GM18868 (cell line): ENCODE data around the gene UBTD1.

Experiments used
- ATAC-seq: cut with Tn5 transposase; IDR thresholded peaks from one replicate; pipeline ENCODE4 v1.9.1; 2021; ENCODE audit warnings: mild to moderate bottlenecking, moderate library complexity; ENCODE audit not compliant: unreplicated experiment

UBTD1 gene

GRCh38 chr10:97533888-97534287 lies 35.2 kb downstream of the UBTD1 start:
- no peak for ATAC-seq

GRCh38 chr10:97534746-97535367 lies 36.1 kb downstream of the UBTD1 start:
- ATAC-seq = peak; percentile 52

- ATAC-seq = no peak
Observed at GRCh38 chr10:97537186-97537869, 38.6 kb downstream of the UBTD1 start.

- no peak for ATAC-seq
Observed at GRCh38 chr10:97538411-97538810, 39.7 kb downstream of the UBTD1 start.

- no peak for ATAC-seq
Observed at GRCh38 chr10:97538839-97539238, 40.1 kb downstream of the UBTD1 start.

- no peak for ATAC-seq
Observed at GRCh38 chr10:97539523-97540200, 40.9 kb downstream of the UBTD1 start.

- no peak for ATAC-seq
Observed at GRCh38 chr10:97540669-97541500, 42.2 kb downstream of the UBTD1 start.

- no peak for ATAC-seq
Observed at GRCh38 chr10:97542169-97543024, 43.7 kb downstream of the UBTD1 start.

GRCh38 chr10:97543025-97543546 lies 44.4 kb downstream of the UBTD1 start:
- no peak for ATAC-seq

GRCh38 chr10:97546456-97547270 lies 47.9 kb downstream of the UBTD1 start:
- no peak for ATAC-seq

GRCh38 chr10:97547271-97547600 lies 48.5 kb downstream of the UBTD1 start:
- ATAC-seq = no peak

- ATAC-seq = no peak
Observed at GRCh38 chr10:97547962-97548361, 49.2 kb downstream of the UBTD1 start.

GRCh38 chr10:97548828-97549455 lies 50.2 kb downstream of the UBTD1 start:
- no peak for ATAC-seq

GRCh38 chr10:97549587-97550322 lies 51.0 kb downstream of the UBTD1 start:
- ATAC-seq = no peak

- ATAC-seq = no peak
Observed at GRCh38 chr10:97550336-97551149, 51.8 kb downstream of the UBTD1 start.

GRCh38 chr10:97551271-97551670 lies 52.5 kb downstream of the UBTD1 start:
- ATAC-seq = no peak

- peak; percentile 78 for ATAC-seq
Observed at GRCh38 chr10:97553575-97554031, 54.9 kb downstream of the UBTD1 start.
